A549 (cell line): ENCODE results near the gene RBPJ.

Experiments
- EP300 ChIP-seq, 2 experiments: fragments of >200 bp; sonication (Bioruptor Twin); formaldehyde crosslinking; IDR thresholded peaks; 2 replicates in 1 of 2; 3 replicates in 1 of 2; pipeline ENCODE4 v1.6.1; 2016 to 2017
- MAFK ChIP-seq: fragments of 450-650 bp; IDR thresholded peaks from 2 replicates; pipeline ENCODE4 v1.6.1; 2014; ENCODE audit not compliant: partially characterized antibody
- NFE2L2 ChIP-seq: fragments of 150-350 bp; conservative IDR thresholded peaks from 2 replicates; pipeline ENCODE4 v1.6.1; 2014; ENCODE audit warnings: low read length
- NR3C1 ChIP-seq: fragments of >200 bp; sonication (Bioruptor Twin); formaldehyde crosslinking; IDR thresholded peaks from 3 replicates; pipeline ENCODE4 v1.6.1; 2017
- POLR2A ChIP-seq: IDR thresholded peaks from 2 replicates; pipeline ENCODE4 v1.6.1; 2012; ENCODE audit warnings: mild to moderate bottlenecking, low read length
- POLR2AphosphoS2 ChIP-seq: conservative IDR thresholded peaks from 2 replicates; pipeline ENCODE4 v1.6.1; 2012; ENCODE audit warnings: low read length, improper control_type of control experiment, inconsistent platforms
- RFX5 ChIP-seq: fragments of 450-650 bp; IDR thresholded peaks from 2 replicates; pipeline ENCODE4 v1.7.1; 2014; ENCODE audit warnings: antibody characterized with exemption, mild to moderate bottlenecking, moderate library complexity
- SMC3 ChIP-seq: fragments of >200 bp; sonication (Bioruptor Twin); formaldehyde crosslinking; IDR thresholded peaks from 3 replicates; pipeline ENCODE4 v1.6.1; 2018; ENCODE audit warnings: inconsistent platforms
- TF ChIP-seq, protein P1 (sequence below): fragments of 450-650 bp; IDR thresholded peaks from 2 replicates; pipeline ENCODE4 v1.6.1; 2014; ENCODE audit warnings: antibody characterized with exemption
- TF ChIP-seq, protein P2 (sequence below): fragments of >200 bp; sonication (Bioruptor Twin); formaldehyde crosslinking; IDR thresholded peaks from 3 replicates; pipeline ENCODE4 v1.5.1; 2016
- TF ChIP-seq, protein P3 (sequence below): fragments of 250-450 bp; sonication (Bioruptor Pico); IDR thresholded peaks from 2 replicates; pipeline ENCODE4 v1.5.0; 2020; ENCODE audit warnings: low read depth, mild to moderate bottlenecking, moderate library complexity

DNA sequence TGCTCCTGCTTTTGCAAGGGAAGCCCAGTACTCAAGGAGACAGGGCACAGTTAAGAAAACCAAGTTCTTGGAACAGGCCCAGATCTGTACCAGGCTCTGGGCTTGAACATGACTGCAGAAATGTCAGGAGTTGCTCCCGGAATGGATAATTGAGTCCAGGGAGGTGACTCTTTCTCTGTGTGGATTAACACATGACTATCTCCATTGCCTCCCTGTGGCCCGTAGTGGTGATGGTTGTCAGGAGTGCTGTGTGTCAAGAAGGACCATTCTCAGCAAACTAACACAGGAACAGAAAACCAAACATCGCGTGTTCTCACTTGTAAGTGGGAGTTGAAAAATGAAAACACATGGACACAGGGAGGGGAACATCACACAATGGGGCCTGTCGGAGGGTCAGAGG, 129.6 kb downstream of the RBPJ start:
- TF ChIP-seq, protein P1, sequence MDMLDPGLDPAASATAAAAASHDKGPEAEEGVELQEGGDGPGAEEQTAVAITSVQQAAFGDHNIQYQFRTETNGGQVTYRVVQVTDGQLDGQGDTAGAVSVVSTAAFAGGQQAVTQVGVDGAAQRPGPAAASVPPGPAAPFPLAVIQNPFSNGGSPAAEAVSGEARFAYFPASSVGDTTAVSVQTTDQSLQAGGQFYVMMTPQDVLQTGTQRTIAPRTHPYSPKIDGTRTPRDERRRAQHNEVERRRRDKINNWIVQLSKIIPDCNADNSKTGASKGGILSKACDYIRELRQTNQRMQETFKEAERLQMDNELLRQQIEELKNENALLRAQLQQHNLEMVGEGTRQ: no peak
- TF ChIP-seq EP300 (IDR thresholded peaks at IDR 0.05) (no peak), POLR2A (no peak), NFE2L2 (no peak), MAFK (no peak), NR3C1 (no peak), RFX5 (no peak), POLR2AphosphoS2 (no peak), SMC3 (no peak)
- TF ChIP-seq, protein P2, sequence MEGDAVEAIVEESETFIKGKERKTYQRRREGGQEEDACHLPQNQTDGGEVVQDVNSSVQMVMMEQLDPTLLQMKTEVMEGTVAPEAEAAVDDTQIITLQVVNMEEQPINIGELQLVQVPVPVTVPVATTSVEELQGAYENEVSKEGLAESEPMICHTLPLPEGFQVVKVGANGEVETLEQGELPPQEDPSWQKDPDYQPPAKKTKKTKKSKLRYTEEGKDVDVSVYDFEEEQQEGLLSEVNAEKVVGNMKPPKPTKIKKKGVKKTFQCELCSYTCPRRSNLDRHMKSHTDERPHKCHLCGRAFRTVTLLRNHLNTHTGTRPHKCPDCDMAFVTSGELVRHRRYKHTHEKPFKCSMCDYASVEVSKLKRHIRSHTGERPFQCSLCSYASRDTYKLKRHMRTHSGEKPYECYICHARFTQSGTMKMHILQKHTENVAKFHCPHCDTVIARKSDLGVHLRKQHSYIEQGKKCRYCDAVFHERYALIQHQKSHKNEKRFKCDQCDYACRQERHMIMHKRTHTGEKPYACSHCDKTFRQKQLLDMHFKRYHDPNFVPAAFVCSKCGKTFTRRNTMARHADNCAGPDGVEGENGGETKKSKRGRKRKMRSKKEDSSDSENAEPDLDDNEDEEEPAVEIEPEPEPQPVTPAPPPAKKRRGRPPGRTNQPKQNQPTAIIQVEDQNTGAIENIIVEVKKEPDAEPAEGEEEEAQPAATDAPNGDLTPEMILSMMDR: no peak
- TF ChIP-seq, protein P3, sequence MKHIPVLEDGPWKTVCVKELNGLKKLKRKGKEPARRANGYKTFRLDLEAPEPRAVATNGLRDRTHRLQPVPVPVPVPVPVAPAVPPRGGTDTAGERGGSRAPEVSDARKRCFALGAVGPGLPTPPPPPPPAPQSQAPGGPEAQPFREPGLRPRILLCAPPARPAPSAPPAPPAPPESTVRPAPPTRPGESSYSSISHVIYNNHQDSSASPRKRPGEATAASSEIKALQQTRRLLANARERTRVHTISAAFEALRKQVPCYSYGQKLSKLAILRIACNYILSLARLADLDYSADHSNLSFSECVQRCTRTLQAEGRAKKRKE (CRISPR knock-in tag): no peak
